K562 (cell line): ENCODE data around the gene GCDH. TPM values are rescaled to one million over a fixed set of nuclear protein-coding genes. Genes with fewer than 3 reads are reported as not detected.

Experiments
- CBFA2T2 ChIP-seq: fragments of 450-650 bp; conservative IDR thresholded peaks from 2 replicates; pipeline ENCODE4 v1.6.1; 2017; ENCODE audit warnings: mild to moderate bottlenecking
- CHAMP1 ChIP-seq: fragments of 450-650 bp; IDR thresholded peaks from 2 replicates; pipeline ENCODE4 v1.6.1; 2016; ENCODE audit warnings: mild to moderate bottlenecking
- CHD4 ChIP-seq: fragments of 200-600 bp; sonication (generic); IDR thresholded peaks from 3 replicates; pipeline ENCODE4 v1.6.1; 2012; ENCODE audit warnings: low read depth, mild to moderate bottlenecking, mixed read lengths, low read length, inconsistent platforms; ENCODE audit not compliant: insufficient read depth, insufficient replicate concordance, poor library complexity, severe bottlenecking
- GTF2A2 ChIP-seq: IDR thresholded peaks from 2 replicates; pipeline ENCODE4 v1.6.1; 2016; ENCODE audit warnings: mild to moderate bottlenecking, missing genetic modification characterization, missing compliant biosample characterization
- MTA1 ChIP-seq: fragments of 450-650 bp; IDR thresholded peaks from 2 replicates; pipeline ENCODE4 v1.6.1; 2017; ENCODE audit warnings: borderline replicate concordance
- MYC ChIP-seq, 2 experiments: fragments of 250-450 bp in 1 of 2; sonication (Bioruptor Pico) in 1 of 2; IDR thresholded peaks; 2 replicates each; pipeline versions ENCODE4 v1.5.1 to v1.6.1; 2012 to 2021; ENCODE audit warnings: low read depth in 2 of 2, borderline replicate concordance in 1 of 2, improper control_type of control experiment in 1 of 2, low read length in 1 of 2, mild to moderate bottlenecking in 1 of 2, moderate library complexity in 1 of 2
- NCOA2 ChIP-seq, 2 experiments: fragments of 450-650 bp; IDR thresholded peaks; 2 replicates each; pipeline ENCODE4 v1.6.1; 2018; ENCODE audit warnings: mild to moderate bottlenecking in 2 of 2, moderate library complexity in 1 of 2; ENCODE audit not compliant: partially characterized antibody in 2 of 2
- PHF8 ChIP-seq: fragments of 200-600 bp; sonication (generic); IDR thresholded peaks from 2 replicates; pipeline ENCODE4 v1.6.1; 2012; ENCODE audit warnings: mixed run types, mild to moderate bottlenecking, inconsistent platforms, low read length, moderate library complexity, borderline replicate concordance
- PHTF2 ChIP-seq: fragments of 250-450 bp; sonication (Bioruptor Pico); IDR thresholded peaks from 2 replicates; pipeline ENCODE4 v1.5.0; 2021; ENCODE audit warnings: mild to moderate bottlenecking
- RBM39 ChIP-seq: fragments of 200-400 bp; formaldehyde crosslinking; optimal IDR thresholded peaks from 2 replicates; pipeline ENCODE3; 2018; ENCODE audit warnings: low read depth, low read length
- RHOXF2B ChIP-seq: fragments of 250-450 bp; sonication (Bioruptor Pico); conservative IDR thresholded peaks from 2 replicates; pipeline ENCODE4 v1.5.1; 2021
- RNF2 ChIP-seq: sonication (generic); IDR thresholded peaks from 2 replicates; pipeline ENCODE4 v1.6.1; 2016
- TCF3 ChIP-seq: sonication (generic); formaldehyde crosslinking; IDR thresholded peaks from 2 replicates; pipeline ENCODE4 v1.4.0; 2020; ENCODE audit warnings: mild to moderate bottlenecking, missing genetic modification reagents
- XRCC3 ChIP-seq: fragments of 450-650 bp; IDR thresholded peaks from 2 replicates; pipeline ENCODE4 v1.6.1; 2017; ENCODE audit warnings: mild to moderate bottlenecking, moderate library complexity
- XRCC4 ChIP-seq: IDR thresholded peaks from one replicate; pipeline ENCODE4 v1.6.1; 2011; ENCODE audit not compliant: insufficient read depth, insufficient read length; ENCODE audit errors: extremely low read depth
- ZNF134 ChIP-seq: fragments of 250-450 bp; sonication (Bioruptor Pico); conservative IDR thresholded peaks from 2 replicates; pipeline ENCODE4 v1.4.0; 2020
- ZNF143 ChIP-seq: sonication (generic); formaldehyde crosslinking; IDR thresholded peaks from 2 replicates; pipeline ENCODE4 v1.9.0; 2022; ENCODE audit warnings: mild to moderate bottlenecking, missing genetic modification reagents
- ZNF217 ChIP-seq: sonication (generic); formaldehyde crosslinking; IDR thresholded peaks from 2 replicates; pipeline ENCODE4 v1.8.0; 2022; ENCODE audit warnings: mild to moderate bottlenecking, missing genetic modification reagents
- ZNF239 ChIP-seq: fragments of 250-450 bp; sonication (Bioruptor Pico); IDR thresholded peaks from 2 replicates; pipeline ENCODE4 v1.4.0; 2020; ENCODE audit warnings: mild to moderate bottlenecking
- ZNF282 ChIP-seq: sonication (generic); formaldehyde crosslinking; IDR thresholded peaks from 2 replicates; pipeline ENCODE4 v1.8.1; 2023; ENCODE audit warnings: missing genetic modification reagents
- ZNF444 ChIP-seq: fragments of 250-450 bp; sonication (Bioruptor Pico); IDR thresholded peaks from 2 replicates; pipeline ENCODE4 v1.4.0; 2020; ENCODE audit warnings: mild to moderate bottlenecking, moderate library complexity
- ZNF584 ChIP-seq: fragments of 200-800 bp; sonication (Bioruptor generic); IDR thresholded peaks from 2 replicates; pipeline ENCODE4 v1.6.1; 2016; ENCODE audit warnings: low read depth, mild to moderate bottlenecking, missing genetic modification characterization, missing compliant biosample characterization
- ZNF696 ChIP-seq: fragments of 250-450 bp; sonication (Bioruptor Pico); conservative IDR thresholded peaks from 2 replicates; pipeline ENCODE4 v1.4.0; 2020; ENCODE audit warnings: mild to moderate bottlenecking, moderate library complexity
- ZNF766 ChIP-seq: fragments of 200-800 bp; sonication (Bioruptor generic); conservative IDR thresholded peaks from 2 replicates; pipeline ENCODE4 v1.6.1; 2016; ENCODE audit warnings: missing genetic modification characterization, missing compliant biosample characterization
- ZSCAN29 ChIP-seq: fragments of 450-650 bp; IDR thresholded peaks from 2 replicates; pipeline ENCODE4 v1.6.1; 2017
- polyA plus RNA-seq, 8 experiments: library from polyadenylated mRNA; depleted of rRNA in 4 of 8; stranded (reverse) in 5 of 8; unstranded in 3 of 8; fragments of >200 nt; fragmentation: Nextera tagmentation in 2 of 8; fragmentation: Illumina TruSeq in 1 of 8; extraction: Ambion mirVana in 2 of 8; extraction: Trizol in 1 of 8; gene quantifications; 2 replicates each; pipeline versions ENCODE4 v1.2.1 to v1.2.3, GENCODE V29; 2011 to 2014; ENCODE audit warnings: inconsistent platforms in 1 of 8, missing spikeins in 1 of 8
- total RNA-seq, 7 experiments: library from RNA; depleted of rRNA in 6 of 7; stranded (reverse); fragments of >200 nt in 6 of 7; fragmentation: Illumina TruSeq in 2 of 7; extraction: Trizol in 2 of 7; gene quantifications; 2 replicates each; pipeline versions ENCODE4 v1.2.1 to v1.2.3, GENCODE V29; 2011 to 2021; ENCODE audit warnings: low replicate concordance in 1 of 7
- TF ChIP-seq, protein P1 (sequence below): fragments of 450-650 bp; formaldehyde crosslinking; IDR thresholded peaks from 2 replicates; pipeline ENCODE4 v1.4.0; 2022; ENCODE audit warnings: missing genetic modification characterization
- TF ChIP-seq, protein P2 (sequence below): sonication (generic); formaldehyde crosslinking; IDR thresholded peaks from 2 replicates; pipeline ENCODE4 v1.9.0; 2022; ENCODE audit warnings: mild to moderate bottlenecking, missing genetic modification reagents

Gene GCDH
- total and polyA plus RNA-seq, 9 of the 15 experiments (the other 6 are each of a cell fraction or from before 2014, with no cell fraction given) = 2.9 to 50.8 (median 19.1) TPM

GRCh38 chr19:12933287-12934072 is 42.5 kb downstream of the GCDH start, which contains the start of gene FARSA (continued):
- TF ChIP-seq CHD4 (no peak), ZNF134 (CRISPR knock-in tag) (no peak), ZNF444 (no peak), RBM39 (no peak), ZNF584 (CRISPR knock-in tag) (peak; percentile 89), XRCC3 (no peak), ZSCAN29 (no peak), XRCC4 (no peak), ZNF282 (CRISPR knock-in tag) (no peak), GTF2A2 (tag) (no peak), ZNF239 (CRISPR knock-in tag) (no peak), MTA1 (0 out of 2 replicates have a peak, but pooled peaks have one; percentile 28), ZNF217 (CRISPR knock-in tag) (no peak), ZNF143 (CRISPR knock-in tag) (no peak; the same call in 1 of the 2 replicates), ZNF696 (no peak), CBFA2T2 (no peak), RHOXF2B (CRISPR knock-in tag) (no peak), RNF2 (no peak), CHAMP1 (no peak), MYC (IDR thresholded peaks at IDR 0.05; ENCODE audit: low read depth, low read length) (peak; percentile 98), MYC (CRISPR knock-in tag; IDR thresholded peaks at IDR 0.05; ENCODE audit: borderline replicate concordance, low read depth) (peak; percentile 72; the same call in 1 of the 2 replicates), TCF3 (no peak), ZNF766 (peak; percentile 86), NCOA2 (IDR thresholded peaks at IDR 0.05; ENCODE audit: partially characterized antibody in 2 of 2) (no peak), PHF8 (peak; percentile 98; the same call in 1 of the 2 replicates), PHTF2 (CRISPR knock-in tag) (no peak)
- TF ChIP-seq, protein P1, sequence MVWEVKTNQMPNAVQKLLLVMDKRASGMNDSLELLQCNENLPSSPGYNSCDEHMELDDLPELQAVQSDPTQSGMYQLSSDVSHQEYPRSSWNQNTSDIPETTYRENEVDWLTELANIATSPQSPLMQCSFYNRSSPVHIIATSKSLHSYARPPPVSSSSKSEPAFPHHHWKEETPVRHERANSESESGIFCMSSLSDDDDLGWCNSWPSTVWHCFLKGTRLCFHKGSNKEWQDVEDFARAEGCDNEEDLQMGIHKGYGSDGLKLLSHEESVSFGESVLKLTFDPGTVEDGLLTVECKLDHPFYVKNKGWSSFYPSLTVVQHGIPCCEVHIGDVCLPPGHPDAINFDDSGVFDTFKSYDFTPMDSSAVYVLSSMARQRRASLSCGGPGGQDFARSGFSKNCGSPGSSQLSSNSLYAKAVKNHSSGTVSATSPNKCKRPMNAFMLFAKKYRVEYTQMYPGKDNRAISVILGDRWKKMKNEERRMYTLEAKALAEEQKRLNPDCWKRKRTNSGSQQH (CRISPR knock-in tag) = no peak
- TF ChIP-seq, protein P2, sequence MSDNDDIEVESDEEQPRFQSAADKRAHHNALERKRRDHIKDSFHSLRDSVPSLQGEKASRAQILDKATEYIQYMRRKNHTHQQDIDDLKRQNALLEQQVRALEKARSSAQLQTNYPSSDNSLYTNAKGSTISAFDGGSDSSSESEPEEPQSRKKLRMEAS (CRISPR knock-in tag) = peak; percentile 83
